Measurements from ENCODE around the gene STOML1.

STOML1 gene

DNA sequence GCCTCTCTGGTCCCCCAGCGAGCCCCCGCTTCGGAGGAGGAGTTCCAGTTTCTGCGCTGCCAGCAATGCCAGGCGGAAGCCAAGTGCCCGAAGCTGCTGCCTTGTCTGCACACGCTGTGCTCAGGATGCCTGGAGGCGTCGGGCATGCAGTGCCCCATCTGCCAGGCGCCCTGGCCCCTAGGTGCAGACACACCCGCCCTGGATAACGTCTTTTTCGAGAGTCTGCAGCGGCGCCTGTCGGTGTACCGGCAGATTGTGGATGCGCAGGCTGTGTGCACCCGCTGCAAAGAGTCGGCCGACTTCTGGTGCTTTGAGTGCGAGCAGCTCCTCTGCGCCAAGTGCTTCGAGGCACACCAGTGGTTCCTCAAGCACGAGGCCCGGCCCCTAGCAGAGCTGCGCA is 5.9 kb upstream of the STOML1 start:
- TF ChIP-seq CTCF (IDR thresholded peaks at IDR 0.05; ENCODE audit: insufficient read depth, low read depth, low read length, missing control alignments), result no peak
- no peak for DNase-seq (ENCODE audit: low read depth)
- H3K4me3 ChIP-seq (ENCODE audit: low read length), result no peak overlapping the region

DNA sequence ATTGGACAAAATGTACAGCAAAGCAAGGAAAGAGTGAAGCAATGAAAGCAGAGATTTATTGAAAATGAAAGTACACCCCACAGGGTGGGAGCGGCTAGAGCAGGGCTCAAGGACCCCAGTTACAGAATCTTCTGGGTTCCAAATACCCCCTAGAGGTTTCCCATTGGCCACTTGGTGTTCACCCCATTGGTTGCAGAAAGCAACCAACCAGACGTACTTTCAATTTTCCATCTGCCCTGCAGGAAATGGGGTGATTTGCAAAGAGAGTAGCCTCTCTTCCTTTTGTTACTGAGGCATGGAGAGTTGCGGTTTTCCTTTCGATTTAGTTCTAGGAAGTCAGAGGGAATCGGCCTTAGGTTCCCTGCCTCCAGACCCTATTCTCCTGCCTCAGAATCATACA is 4.8 kb upstream of the STOML1 start:
- peak overlapping the region; percentile 94 for H3K4me3 ChIP-seq (ENCODE audit: low read length)
- no peak for DNase-seq (ENCODE audit: low read depth)
- no peak for TF ChIP-seq CTCF (IDR thresholded peaks at IDR 0.05; ENCODE audit: insufficient read depth, low read depth, low read length, missing control alignments)

- no peak for DNase-seq (ENCODE audit: low read depth)
- peak overlapping the region; percentile 94 for H3K4me3 ChIP-seq (ENCODE audit: low read length)
- no peak for TF ChIP-seq CTCF (IDR thresholded peaks at IDR 0.05; ENCODE audit: insufficient read depth, low read depth, low read length, missing control alignments)
Measured at GRCh38 chr15:73996267-73996666, 4.2 kb upstream of the STOML1 start.

- TF ChIP-seq CTCF (IDR thresholded peaks at IDR 0.05; ENCODE audit: insufficient read depth, low read depth, low read length, missing control alignments), result no peak
- peak overlapping the region; percentile 94 for H3K4me3 ChIP-seq (ENCODE audit: low read length)
- DNase-seq (ENCODE audit: low read depth), result no peak
Measured at GRCh38 chr15:73994912-73995622, 3.0 kb upstream of the STOML1 start.

- TF ChIP-seq CTCF (IDR thresholded peaks at IDR 0.05; ENCODE audit: insufficient read depth, low read depth, low read length, missing control alignments), result no peak
- peak within 1 kb of the TSS; percentile 94 for H3K4me3 ChIP-seq (ENCODE audit: low read length)
- peak; percentile 96 for DNase-seq (ENCODE audit: low read depth)
Measured at GRCh38 chr15:73994413-73994883, 2.4 kb upstream of the STOML1 start, which contains the start of gene PML. TSS of gene PML (plus strand) at chr15:73994716. CDS start at chr15:73994813, 97 bp downstream.

DNA sequence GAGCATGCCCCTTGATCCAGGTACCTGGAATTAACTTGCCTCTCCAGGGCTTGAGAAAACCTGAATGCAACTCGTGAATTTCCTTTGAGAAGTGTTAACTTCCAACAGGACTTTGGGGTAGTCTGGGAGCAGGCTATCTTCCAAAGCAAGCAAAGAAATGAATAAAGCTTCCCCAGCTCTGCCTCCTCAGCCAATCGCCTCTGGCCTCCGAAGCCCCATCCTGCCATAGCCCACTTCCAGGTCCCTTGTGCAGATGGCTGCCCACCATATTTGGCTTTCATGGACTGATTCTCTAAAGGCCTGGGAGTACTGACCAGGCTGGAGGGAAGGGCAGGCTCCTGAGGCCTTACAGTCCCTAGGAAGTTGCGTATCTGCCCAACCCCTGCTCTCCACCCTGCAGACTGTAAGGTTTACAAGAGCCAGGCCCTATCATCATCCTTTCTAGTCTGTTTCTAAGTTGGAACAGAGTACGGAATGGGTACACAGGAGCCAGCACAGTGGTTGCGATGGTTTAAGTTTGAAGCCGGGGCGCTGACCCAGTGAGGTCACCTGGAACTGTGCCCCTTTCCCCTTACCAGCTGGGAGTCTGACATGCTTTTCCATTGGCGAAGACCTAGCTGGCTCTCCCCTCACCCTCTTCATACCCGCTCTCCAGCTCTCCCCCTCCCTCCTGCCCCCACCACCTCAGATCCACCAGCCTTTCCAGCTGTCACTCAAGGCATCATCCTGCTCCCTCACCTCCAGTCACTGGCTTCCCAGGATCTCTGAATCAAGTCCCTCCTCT is 1.3 kb upstream of the STOML1 start:
- no peak overlapping the region for H3K4me3 ChIP-seq (ENCODE audit: low read length)
- no peak for TF ChIP-seq CTCF (IDR thresholded peaks at IDR 0.05; ENCODE audit: insufficient read depth, low read depth, low read length, missing control alignments)
- no peak for DNase-seq (ENCODE audit: low read depth)
